HG03039 (cell line): ENCODE measurements around the gene ADPGK.

ENCODE experiments used
- ATAC-seq: cut with Tn5 transposase; IDR thresholded peaks from one replicate; pipeline ENCODE4 v1.9.1; 2021; ENCODE audit warnings: mild to moderate bottlenecking, moderate library complexity; ENCODE audit not compliant: unreplicated experiment

The ADPGK gene

GRCh38 chr15:72790302-72790910 lies 6.8 kb upstream of the ADPGK start:
- no peak for ATAC-seq

GRCh38 chr15:72787526-72787925 lies 4.0 kb upstream of the ADPGK start:
- ATAC-seq = no peak

GRCh38 chr15:72786676-72787345 lies 3.3 kb upstream of the ADPGK start:
- no peak for ATAC-seq

- ATAC-seq = no peak
Measured at GRCh38 chr15:72786242-72786641, 2.7 kb upstream of the ADPGK start.

- no peak for ATAC-seq
Measured at GRCh38 chr15:72785841-72786240, 2.3 kb upstream of the ADPGK start.

- ATAC-seq = no peak
Measured at GRCh38 chr15:72785432-72785831, 1.9 kb upstream of the ADPGK start.

- no peak for ATAC-seq
Measured at GRCh38 chr15:72784456-72784876, 908 bp upstream of the ADPGK start.

GRCh38 chr15:72783004-72783639 lies 436 bp downstream of the ADPGK start:
- ATAC-seq = peak; percentile 36

- no peak for ATAC-seq
Measured at GRCh38 chr15:72782274-72783003, 1.1 kb downstream of the ADPGK start.

- ATAC-seq = no peak
Measured at GRCh38 chr15:72781631-72782030, 1.9 kb downstream of the ADPGK start.

- no peak for ATAC-seq
Measured at GRCh38 chr15:72778796-72779195, 4.8 kb downstream of the ADPGK start.

GRCh38 chr15:72774696-72775383 lies 8.7 kb downstream of the ADPGK start:
- ATAC-seq = no peak

GRCh38 chr15:72771329-72771725 lies 12.2 kb downstream of the ADPGK start:
- ATAC-seq = no peak

- no peak for ATAC-seq
Measured at GRCh38 chr15:72770673-72771328, 12.8 kb downstream of the ADPGK start.

- no peak for ATAC-seq
Measured at GRCh38 chr15:72766780-72767179, 16.8 kb downstream of the ADPGK start.

- no peak for ATAC-seq
Measured at GRCh38 chr15:72766025-72766424, 17.5 kb downstream of the ADPGK start.

- ATAC-seq = no peak
Measured at GRCh38 chr15:72764656-72765055, 18.9 kb downstream of the ADPGK start.

- ATAC-seq = no peak
Measured at GRCh38 chr15:72760590-72761260, 22.8 kb downstream of the ADPGK start.

GRCh38 chr15:72758182-72758581 lies 25.4 kb downstream of the ADPGK start:
- no peak for ATAC-seq

- ATAC-seq = no peak
Measured at GRCh38 chr15:72754096-72754495, 29.5 kb downstream of the ADPGK start.
